Cardiac fibroblast (primary cell): ENCODE data around the gene SLC5A5.

Source experiments
- DNase-seq, 2 donors: peaks; one replicate each; pipeline versions ENCODE4 v3.0.0 to v3.0.0-alpha.2; 2010; ENCODE audit warnings: low read depth in 2 of 2
- H3K4me3 ChIP-seq, 2 donors: replicated peaks in 1 of 2; 1 replicate in 1 of 2; 2 replicates in 1 of 2; pipeline ENCODE4 v1.5.1; 2011; ENCODE audit warnings: low read depth in 2 of 2, low read length in 2 of 2, mild to moderate bottlenecking in 2 of 2, moderate library complexity in 1 of 2
- CTCF ChIP-seq: IDR thresholded peaks from one replicate; pipeline ENCODE4 v1.5.1; 2011; ENCODE audit warnings: low read depth, mild to moderate bottlenecking, low read length, inconsistent platforms

SLC5A5 gene

GRCh38 chr19:17832443-17833208 lies 39.1 kb upstream of the SLC5A5 start:
- H3K4me3 ChIP-seq, result no peak overlapping the region
- no peak for TF ChIP-seq CTCF
- no peak for DNase-seq

DNA sequence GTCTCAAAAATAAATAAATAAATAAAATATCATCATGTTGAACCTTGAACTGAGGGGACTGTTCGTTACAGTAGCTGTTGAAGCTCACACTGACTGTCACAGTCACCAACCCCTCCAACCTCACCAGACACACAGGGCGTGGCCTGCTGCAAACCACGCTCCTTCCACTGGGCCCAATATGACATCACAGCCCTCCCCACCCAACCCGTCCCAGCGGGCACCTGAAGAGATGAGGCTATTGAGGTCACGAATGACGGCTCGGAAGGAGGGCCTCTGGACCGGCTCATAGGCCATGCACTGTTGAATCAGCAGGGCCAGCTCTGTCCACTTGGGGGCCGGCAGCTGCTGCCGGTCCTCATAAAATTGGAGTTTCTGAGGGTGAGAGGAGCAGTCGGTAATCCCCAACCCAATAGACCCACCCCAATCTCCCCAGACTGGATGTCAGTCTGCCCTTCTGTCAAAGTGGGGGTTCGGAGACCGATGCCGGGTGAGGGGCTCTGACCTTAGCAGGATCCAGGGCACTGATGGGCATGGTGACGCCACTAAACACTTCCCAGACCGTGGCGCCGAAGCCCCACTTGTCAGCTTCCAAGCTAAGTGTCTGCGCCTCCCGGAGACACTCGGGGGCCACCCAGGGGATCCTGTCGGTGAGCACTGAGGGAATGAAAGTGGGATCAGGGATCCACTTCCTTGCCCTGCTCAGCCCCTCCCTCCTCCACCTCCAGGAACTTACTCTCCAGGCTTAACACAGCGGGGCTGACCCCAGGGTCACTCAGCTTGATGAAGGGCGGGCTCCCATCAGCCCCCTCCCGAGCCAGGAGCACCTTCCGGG lies 37.2 kb upstream of the SLC5A5 start:
- TF ChIP-seq CTCF, result no peak
- no peak for DNase-seq
- no peak overlapping the region for H3K4me3 ChIP-seq

DNA sequence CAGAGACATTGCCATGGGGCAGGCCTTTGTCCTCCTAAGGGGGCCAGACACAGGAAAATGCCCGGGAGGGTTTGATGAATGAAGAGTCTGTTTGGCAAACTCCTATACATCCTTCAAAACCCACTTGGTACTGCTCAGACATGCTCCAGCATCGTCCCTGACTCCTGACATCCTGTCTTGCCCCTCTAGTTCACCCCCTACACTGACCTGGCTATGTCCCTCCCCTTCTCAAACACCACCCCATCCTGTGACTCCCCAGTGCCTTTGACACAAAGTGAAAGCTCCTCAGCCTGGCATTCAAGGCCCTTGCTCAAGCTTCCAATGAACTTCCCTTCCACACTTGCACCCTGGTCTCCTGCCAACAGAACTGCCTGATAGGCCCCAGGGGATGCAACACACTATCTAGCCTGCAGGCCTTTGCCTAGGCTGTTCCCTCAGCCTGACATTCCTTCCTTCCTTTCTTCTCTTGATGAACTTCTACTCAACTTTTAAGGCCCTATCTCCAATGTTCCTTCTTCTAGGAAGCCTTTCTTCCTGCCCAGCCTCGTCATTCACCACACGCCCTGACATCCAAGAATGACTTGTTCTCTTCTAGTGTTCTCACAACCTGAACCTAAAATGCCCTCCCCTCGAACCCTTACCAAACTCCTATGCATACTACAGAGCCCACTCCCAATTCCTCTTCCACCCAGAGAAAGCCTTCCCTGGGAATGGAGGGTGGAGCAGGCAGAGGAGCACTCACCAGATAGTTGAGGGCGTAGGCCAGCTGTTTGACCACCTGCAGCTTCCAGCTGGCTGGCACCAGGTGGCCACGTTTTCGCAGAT lies 36.4 kb upstream of the SLC5A5 start:
- TF ChIP-seq CTCF, result no peak
- peak; percentile 16 to 67 for DNase-seq
- H3K4me3 ChIP-seq, result no peak overlapping the region

DNA sequence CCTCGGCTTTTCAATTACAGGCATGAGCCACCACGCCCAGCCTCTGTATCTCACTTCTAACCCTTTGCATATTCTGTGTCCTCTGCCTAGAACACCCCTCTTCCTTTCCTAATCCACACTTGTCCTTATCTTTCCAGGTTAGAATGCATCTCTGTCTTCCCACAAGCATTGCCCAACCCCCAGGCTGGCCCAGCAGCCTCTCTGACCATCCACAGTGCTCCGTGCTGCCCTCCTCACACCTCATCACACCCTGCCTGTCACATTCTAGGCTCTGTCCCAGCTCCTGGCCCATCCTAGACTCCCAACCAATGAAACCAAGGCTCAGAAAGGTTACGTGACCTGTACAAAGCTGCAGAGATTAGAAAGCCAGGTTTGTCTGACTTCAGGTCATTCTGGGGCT lies 35.2 kb upstream of the SLC5A5 start:
- no peak for DNase-seq
- TF ChIP-seq CTCF, result no peak
- no peak overlapping the region for H3K4me3 ChIP-seq

- no peak overlapping the region for H3K4me3 ChIP-seq
- TF ChIP-seq CTCF, result no peak
- DNase-seq, result no peak
These were observed 33.8 kb upstream of the SLC5A5 start for GRCh38 chr19:17837972-17838371.

DNA sequence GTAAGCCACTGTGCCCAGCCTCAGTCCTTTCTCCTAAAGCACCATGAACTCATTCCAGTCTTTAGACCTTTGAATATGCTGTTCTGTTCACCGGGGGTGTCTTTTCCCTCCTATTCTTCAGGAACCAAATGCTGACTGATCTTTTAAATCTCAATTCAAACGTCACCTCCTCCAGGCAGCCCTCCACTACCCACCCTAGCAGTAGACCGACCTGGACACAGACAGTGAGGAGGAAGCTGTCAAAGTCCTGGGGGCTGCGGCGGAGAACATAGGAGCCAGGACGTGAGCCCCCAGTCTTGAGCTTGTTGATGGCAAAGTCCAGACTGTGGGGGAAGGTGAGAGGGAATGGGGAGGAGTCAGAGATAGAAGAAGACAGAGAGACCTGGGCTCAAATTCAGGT lies 31.7 kb upstream of the SLC5A5 start:
- DNase-seq, result no peak
- no peak for TF ChIP-seq CTCF
- H3K4me3 ChIP-seq, result no peak overlapping the region
